Activated CD8-positive, alpha-beta memory T cell treated with anti-CD3 and anti-CD28 coated beads for 24 hours (primary cell): Measurements from ENCODE around the gene MAGI3.
"Not testable (repeated sequence)": the region's sequence is repeated elsewhere in the genome, so short reads cannot be mapped to it uniquely, and the experiment has no call there.

Experiments used
- DNase-seq: peaks from one replicate; pipeline ENCODE4 v3.0.0-alpha.2; 2020

The MAGI3 gene

DNA sequence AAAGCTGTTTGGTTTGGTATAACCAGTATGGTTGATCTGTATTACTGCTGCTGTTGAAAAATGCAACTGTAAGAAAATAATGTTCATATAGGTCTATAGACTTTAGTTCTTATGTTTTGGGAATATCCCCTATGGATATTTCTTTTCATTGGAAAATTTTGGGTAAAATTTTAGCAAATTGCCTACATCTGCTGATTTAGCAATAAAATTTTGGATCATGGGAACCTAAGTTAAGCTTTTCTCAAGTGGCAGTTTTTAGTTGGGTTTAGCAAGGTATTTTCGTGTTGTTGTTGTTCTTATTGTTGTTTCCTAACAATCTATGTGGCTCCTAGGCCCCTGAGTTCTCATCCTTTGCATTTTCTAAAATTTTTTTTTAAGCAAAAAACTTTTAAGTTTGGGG, 201.9 kb downstream of the MAGI3 start:
- DNase-seq: no peak

GRCh38 chr1:113593550-113594297, 203.4 kb downstream of the MAGI3 start:
- no peak for DNase-seq

GRCh38 chr1:113604466-113604865, 214.2 kb downstream of the MAGI3 start:
- not testable (repeated sequence) for DNase-seq

DNA sequence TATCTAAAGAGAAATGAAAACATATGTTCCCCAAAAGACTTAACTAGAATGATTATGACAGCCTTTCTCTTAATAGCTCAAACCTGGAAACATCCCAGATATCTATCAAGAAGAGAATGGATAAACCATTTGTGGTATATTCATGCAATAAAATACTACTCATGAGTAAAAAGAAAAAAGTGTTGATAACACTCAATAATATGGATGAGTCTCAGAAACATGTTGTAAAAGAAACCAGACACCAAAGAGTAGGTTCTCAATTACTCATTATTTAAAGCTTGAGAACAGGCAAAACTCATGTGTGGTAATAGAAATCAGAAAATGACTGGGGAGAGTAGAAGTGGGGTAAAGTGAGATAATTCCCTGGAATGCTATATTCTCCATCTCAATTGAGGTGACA, 214.8 kb downstream of the MAGI3 start:
- no peak for DNase-seq

DNA sequence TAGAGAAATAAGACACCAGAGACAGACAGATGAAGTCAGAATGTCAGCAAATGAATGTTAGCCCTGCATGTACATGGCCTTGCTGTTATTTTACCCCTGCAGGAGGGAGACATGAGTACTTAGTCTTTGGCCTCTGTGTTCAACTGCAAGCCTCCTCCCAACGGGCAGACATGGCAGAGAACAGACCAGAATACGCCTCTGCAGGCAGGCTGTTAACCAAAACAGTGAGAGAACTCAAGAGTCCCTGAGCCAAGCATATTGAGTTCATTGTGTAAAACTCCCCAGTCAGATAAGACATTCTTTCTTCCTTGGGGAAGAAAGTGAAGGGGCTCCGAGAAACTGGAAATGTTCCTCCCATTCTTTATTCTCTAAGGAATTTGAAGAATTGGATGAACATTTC, 218.1 kb downstream of the MAGI3 start:
- DNase-seq: no peak

- DNase-seq: no peak
These were observed 220.1 kb downstream of the MAGI3 start for GRCh38 chr1:113610372-113610771.

DNA sequence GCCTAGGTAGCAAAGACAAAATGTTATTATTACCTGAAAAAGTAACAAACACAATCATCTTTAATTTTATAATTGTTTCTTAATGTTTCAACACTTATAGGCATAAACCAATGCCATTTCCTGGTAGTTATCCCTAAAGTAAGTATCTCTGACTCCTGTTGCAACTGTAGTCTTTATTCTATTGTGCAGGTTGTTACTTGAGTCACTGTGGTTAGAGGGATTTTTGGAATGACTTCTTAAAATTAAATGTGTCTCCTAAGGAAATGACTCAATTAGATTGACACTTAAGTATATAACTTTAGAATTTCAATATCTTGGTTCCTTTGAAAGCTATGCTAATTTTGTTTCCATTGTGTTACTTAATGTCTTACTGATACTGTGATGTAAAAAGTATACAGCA, 225.1 kb downstream of the MAGI3 start:
- DNase-seq: no peak

DNA sequence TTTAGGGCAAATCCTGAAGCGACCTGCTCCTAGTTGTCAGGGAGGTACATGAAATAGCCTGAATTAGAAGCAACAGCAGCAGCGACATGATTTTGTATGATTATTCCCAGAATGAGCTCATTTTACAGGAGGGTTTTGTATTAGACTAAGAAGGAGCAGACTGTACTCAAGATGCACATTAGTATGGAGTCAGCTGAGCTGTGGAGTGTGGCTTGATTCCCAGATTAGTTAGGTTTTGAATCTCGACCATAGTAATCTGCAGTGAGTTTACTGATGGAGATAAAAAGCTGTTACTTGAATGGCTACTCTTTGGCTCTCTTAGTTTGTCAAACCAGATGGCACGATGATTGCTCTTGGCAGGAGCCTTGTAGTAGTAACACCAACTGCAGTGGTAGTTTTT, 225.8 kb downstream of the MAGI3 start:
- DNase-seq: no peak

- DNase-seq: no peak
These were observed 227.3 kb downstream of the MAGI3 start for GRCh38 chr1:113617438-113618141.

DNA sequence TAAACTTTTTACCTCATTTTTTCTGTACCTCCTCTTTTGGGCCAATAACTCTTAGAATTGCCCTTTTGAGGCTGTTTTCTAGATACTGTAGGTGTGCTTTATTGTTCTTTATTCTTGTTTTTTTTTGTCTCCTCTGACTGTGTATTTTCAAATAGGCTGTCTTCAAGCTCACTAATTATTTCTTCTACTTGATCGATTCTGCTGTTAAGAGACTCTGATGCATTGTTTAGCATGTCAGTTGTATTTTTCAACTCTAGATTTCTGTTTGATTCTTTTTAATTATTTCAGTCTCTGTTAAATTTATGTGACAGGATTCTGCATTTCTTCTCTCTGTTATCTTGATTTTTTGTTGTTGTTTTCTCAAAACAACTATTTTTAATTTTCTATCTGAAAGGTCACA, 238.7 kb downstream of the MAGI3 start:
- no peak for DNase-seq

- no peak for DNase-seq
These were observed 240.3 kb downstream of the MAGI3 start for GRCh38 chr1:113630340-113631327.

DNA sequence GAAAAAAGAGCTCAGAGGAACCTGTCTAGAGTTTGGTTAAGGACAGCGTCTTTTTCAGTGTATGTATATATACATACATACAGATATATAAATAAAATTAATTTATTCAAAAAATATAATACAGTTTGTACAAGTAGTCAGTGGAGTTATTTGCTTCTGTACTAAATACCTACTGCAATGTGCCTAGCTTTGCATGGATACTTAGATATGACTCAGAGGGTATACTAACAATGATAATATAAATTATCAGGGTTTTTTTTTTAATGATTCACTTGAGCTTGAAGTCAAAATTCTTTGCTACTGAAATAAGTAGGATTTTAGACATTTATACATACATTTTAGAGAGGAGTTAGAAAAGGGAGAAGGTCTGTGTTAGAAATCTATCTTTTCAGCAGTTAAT, 251.1 kb downstream of the MAGI3 start:
- DNase-seq: no peak

GRCh38 chr1:113647164-113647563, 256.8 kb downstream of the MAGI3 start:
- DNase-seq: no peak

DNA sequence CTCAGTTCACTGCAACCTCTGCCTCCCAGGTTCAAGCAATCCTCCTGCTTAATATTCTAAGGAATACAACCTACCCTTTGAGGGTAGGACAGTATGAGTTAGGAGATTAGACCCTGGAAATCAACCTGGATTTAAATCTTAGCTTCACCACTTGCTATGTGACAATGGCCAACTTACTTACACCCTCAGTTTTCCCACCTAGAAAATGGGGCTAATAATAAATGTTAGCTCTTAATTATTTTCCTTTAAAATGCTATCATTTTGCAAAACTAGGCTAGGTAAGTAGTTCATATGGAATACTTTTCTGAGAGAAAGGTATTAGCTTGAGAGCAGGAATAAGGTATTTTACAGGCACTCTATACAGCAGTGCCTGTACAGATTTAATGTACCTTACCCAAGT, 258.2 kb downstream of the MAGI3 start:
- no peak for DNase-seq

- DNase-seq: no peak
These were observed 262.5 kb downstream of the MAGI3 start for GRCh38 chr1:113652771-113653170.

GRCh38 chr1:113653741-113654140, 263.4 kb downstream of the MAGI3 start:
- DNase-seq: no peak

- no peak for DNase-seq
These were observed 264.6 kb downstream of the MAGI3 start for GRCh38 chr1:113654883-113655282.

- no peak for DNase-seq
These were observed 266.8 kb downstream of the MAGI3 start for GRCh38 chr1:113657126-113657525.

GRCh38 chr1:113657556-113658063, 267.3 kb downstream of the MAGI3 start:
- DNase-seq: no peak

- no peak for DNase-seq
These were observed 268.7 kb downstream of the MAGI3 start for GRCh38 chr1:113659035-113659434.

- no peak for DNase-seq
These were observed 269.2 kb downstream of the MAGI3 start for GRCh38 chr1:113659556-113659955.

DNA sequence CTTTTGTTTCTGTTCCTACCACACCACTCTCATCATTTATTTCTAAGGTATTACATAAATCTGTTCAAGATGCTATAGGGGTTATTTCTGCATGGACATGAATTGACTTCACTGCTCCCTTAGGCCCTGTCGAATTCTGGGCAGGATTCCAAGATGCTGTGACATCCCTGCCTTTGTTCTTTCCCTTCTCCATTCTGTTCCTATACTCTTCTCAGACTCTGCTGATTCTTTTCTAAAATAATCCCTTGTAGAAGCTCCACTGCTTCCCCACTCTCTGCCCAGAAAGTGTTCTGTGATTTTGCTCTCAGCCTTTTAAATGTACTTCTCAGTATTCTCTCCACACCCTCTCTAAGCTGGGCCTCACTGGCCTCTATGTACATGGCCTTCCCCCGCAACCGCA, 269.8 kb downstream of the MAGI3 start:
- DNase-seq: no peak

- DNase-seq: no peak
These were observed 271.8 kb downstream of the MAGI3 start for GRCh38 chr1:113662101-113662500.
